ENCODE measurements around the gene FABP3. TPM values are rescaled to one million over a fixed set of nuclear protein-coding genes. Genes with fewer than 3 reads are reported as not detected.

Gene FABP3
- 1,000 to 10,000 TPM; 3,211 to 3,527 TPM for total RNA-seq

GRCh38 chr1:31373056-31373896 lies at the start of gene FABP3:
Gene FABP3 (minus strand): TSS chr1:31373076. CDS start chr1:31373014, 62 bp downstream.
- H3K9me3 ChIP-seq = no peaks in the 10 kb centered on the region
- peaks cover 39% of the 10 kb centered on the region for H3K36me3 ChIP-seq
- no peaks in the 10 kb centered on the region for H3K27me3 ChIP-seq
- TF ChIP-seq CTCF (IDR thresholded peaks at IDR 0.05) = no peak
- peak within 1 kb of the TSS; percentile 58 to 59 for H3K4me3 ChIP-seq
- peaks cover 0 to 32% of the 10 kb centered on the region in 2 donors for H3K4me1 ChIP-seq
- peak; percentile 91 for DNase-seq (ENCODE audit: low spot score)
- peak within 1 kb of the TSS; percentile 89 to 93 for H3K27ac ChIP-seq

- Histone ChIP-seq H3K27me3 (no peaks in the 10 kb centered on the region), H3K36me3 (no peaks in the 10 kb centered on the region), H3K4me1 (no peaks in the 10 kb centered on the region), H3K27ac (no peak overlapping the region), H3K4me3 (no peak overlapping the region), H3K9me3 (no peaks in the 10 kb centered on the region)
- no peak for DNase-seq (ENCODE audit: low spot score)
- peak in 1 of 2 donors; percentile 39 for TF ChIP-seq CTCF (IDR thresholded peaks at IDR 0.05)
These were observed 48.6 kb upstream of the FABP3 start for GRCh38 chr1:31421371-31422040.

- TF ChIP-seq CTCF (IDR thresholded peaks at IDR 0.05) = no peak
- no peak overlapping the region for H3K27ac ChIP-seq
- H3K27me3 ChIP-seq = no peaks in the 10 kb centered on the region
- no peaks in the 10 kb centered on the region for H3K9me3 ChIP-seq
- H3K4me3 ChIP-seq = no peak overlapping the region
- no peaks in the 10 kb centered on the region for H3K36me3 ChIP-seq
- no peak for DNase-seq (ENCODE audit: low spot score)
- no peaks in the 10 kb centered on the region for H3K4me1 ChIP-seq
These were observed 47.8 kb upstream of the FABP3 start for GRCh38 chr1:31420716-31421115.

- no peak for TF ChIP-seq CTCF (IDR thresholded peaks at IDR 0.05)
- Histone ChIP-seq H3K4me3 (no peak overlapping the region), H3K9me3 (no peaks in the 10 kb centered on the region), H3K36me3 (no peaks in the 10 kb centered on the region), H3K27ac (no peak overlapping the region), H3K4me1 (peaks cover 0 to 4% of the 10 kb centered on the region in 2 donors), H3K27me3 (no peaks in the 10 kb centered on the region)
- no peak for DNase-seq (ENCODE audit: low spot score)
These were observed 45.9 kb upstream of the FABP3 start for GRCh38 chr1:31418626-31419323.

GRCh38 chr1:31417148-31417547 lies 44.3 kb upstream of the FABP3 start:
- DNase-seq (ENCODE audit: low spot score) = no peak
- Histone ChIP-seq H3K36me3 (no peaks in the 10 kb centered on the region), H3K27me3 (no peaks in the 10 kb centered on the region), H3K9me3 (no peaks in the 10 kb centered on the region), H3K4me1 (peaks cover 0 to 15% of the 10 kb centered on the region in 2 donors), H3K27ac (no peak overlapping the region), H3K4me3 (no peak overlapping the region)
- no peak for TF ChIP-seq CTCF (IDR thresholded peaks at IDR 0.05)
